DMS79 (cell line): ENCODE results near the gene SLC35A5.

Source experiments
- DNase-seq: peaks from one replicate; lab custom pipeline; 2025; lab: John Stamatoyannopoulos, UW

Gene SLC35A5

DNA sequence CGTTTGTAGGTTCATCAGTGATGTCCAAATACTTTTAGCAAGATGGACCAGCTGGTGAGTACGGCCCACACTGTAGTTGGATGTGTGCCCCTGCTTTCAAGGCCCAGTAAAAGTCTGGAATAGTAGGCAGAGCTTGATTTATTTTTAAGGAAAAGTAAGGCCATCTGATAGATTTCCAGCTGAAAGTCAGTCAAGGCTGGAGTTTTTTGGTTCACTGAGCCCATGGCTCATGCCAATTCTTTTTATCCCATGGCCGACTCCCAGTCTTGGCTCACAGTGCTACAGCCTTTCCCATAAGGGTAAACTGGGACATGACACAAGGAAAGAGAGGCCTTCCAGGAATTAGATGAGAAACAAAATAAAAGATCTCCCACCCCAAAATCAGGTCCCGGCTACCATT lies 65.6 kb downstream of the SLC35A5 start:
- no peak for DNase-seq

DNA sequence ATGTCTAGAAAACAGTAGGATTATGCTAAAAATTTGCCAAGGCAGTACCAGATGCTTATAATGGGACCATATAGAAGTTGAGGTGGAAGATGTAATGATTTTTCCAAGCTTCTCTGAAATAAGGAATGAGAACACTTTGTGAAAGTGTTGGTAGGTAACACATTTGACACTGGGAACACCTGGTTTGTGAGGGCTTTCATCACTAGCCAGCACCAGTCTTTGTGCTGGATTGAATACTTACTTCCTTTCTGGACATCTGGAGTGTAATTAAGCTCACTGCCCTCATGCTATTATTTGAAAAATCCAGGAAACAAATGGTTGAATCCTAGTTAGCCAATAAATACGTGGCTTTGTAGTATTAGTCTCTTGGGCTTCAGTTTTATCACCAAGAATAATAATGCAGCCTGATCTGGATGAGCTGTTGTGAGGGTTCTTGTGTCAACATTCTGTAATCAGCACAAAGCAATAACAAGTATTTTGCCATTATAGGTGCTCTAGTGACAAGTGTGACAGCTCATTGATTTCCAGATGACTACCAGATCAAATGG lies 66.1 kb downstream of the SLC35A5 start:
- DNase-seq: no peak

GRCh38 chr3:112629425-112629824 lies 67.6 kb downstream of the SLC35A5 start:
- DNase-seq: no peak

- DNase-seq: no peak
These were observed 69.4 kb downstream of the SLC35A5 start for GRCh38 chr3:112631257-112631656.

GRCh38 chr3:112632596-112632995 lies 70.8 kb downstream of the SLC35A5 start:
- no peak for DNase-seq

GRCh38 chr3:112633191-112633590 lies 71.3 kb downstream of the SLC35A5 start:
- no peak for DNase-seq

GRCh38 chr3:112633757-112634156 lies 71.9 kb downstream of the SLC35A5 start:
- DNase-seq: no peak

DNA sequence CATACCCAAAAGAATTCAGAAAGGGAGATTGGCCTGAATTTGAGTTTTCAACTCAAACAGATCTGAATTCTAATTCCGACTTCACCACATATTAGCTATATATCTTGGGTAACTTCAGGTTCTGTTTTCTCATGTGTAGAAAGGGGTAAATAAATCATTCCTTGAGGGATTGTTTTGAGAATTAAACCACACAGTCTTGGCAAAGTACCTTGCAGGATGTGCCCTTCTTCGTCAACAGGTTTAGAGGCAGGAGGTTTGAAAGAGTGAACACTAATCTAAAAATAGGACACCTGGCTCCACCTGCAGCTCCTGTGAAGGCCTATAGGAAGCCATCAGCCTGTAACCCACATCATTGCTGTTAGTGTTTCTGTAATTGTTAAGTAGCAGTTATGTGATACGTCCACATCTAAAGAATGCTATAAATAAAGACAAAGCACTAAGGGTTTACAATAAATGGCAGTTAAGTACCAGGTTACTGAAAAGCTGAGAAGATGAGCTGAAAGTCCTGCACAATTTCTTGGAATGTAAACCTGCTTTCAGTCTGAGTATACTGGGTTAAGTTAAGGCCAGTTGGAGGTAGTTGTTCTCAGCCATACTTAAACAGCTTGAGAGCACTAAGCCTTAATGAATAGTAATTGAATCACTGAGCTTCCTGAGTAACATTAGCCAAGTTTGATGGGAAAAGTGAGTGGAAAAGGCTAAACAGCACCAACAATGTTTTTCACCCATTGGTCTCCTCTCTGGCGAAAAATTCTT lies 73.1 kb downstream of the SLC35A5 start:
- no peak for DNase-seq
